K562 (cell line): ENCODE measurements around the gene NEU1. TPM values are rescaled to one million over a fixed set of nuclear protein-coding genes. Genes with fewer than 3 reads are reported as not detected.

Experiments
- BMI1 ChIP-seq: fragments of 150-350 bp; IDR thresholded peaks from 2 replicates; pipeline ENCODE4 v1.6.1; 2014; ENCODE audit warnings: low read length
- CEBPB ChIP-seq: fragments of 450-650 bp; IDR thresholded peaks from 2 replicates; pipeline ENCODE4 v1.6.1; 2016; ENCODE audit warnings: missing genetic modification characterization, missing compliant biosample characterization
- ETV1 ChIP-seq: fragments of 450-650 bp; conservative IDR thresholded peaks from 2 replicates; pipeline ENCODE4 v1.6.1; 2016; ENCODE audit warnings: missing genetic modification characterization, control low read depth, low read depth, missing compliant biosample characterization
- FOXJ2 ChIP-seq: fragments of 200-800 bp; sonication (Bioruptor generic); IDR thresholded peaks from 2 replicates; pipeline ENCODE4 v1.6.1; 2016; ENCODE audit warnings: missing genetic modification characterization, missing compliant biosample characterization
- GATAD2A ChIP-seq: fragments of 450-650 bp; IDR thresholded peaks from 2 replicates; pipeline ENCODE4 v1.6.1; 2017
- HOXB6 ChIP-seq: fragments of 250-450 bp; sonication (Bioruptor Pico); IDR thresholded peaks from 2 replicates; pipeline ENCODE4 v1.5.1; 2022; ENCODE audit warnings: mild to moderate bottlenecking, borderline replicate concordance
- HSF4 ChIP-seq: fragments of 250-450 bp; sonication (Bioruptor Pico); IDR thresholded peaks from 2 replicates; pipeline ENCODE4 v2.1.2; 2022; ENCODE audit warnings: mild to moderate bottlenecking, moderate library complexity, borderline replicate concordance
- KAT7 ChIP-seq: sonication (generic); formaldehyde crosslinking; IDR thresholded peaks from 2 replicates; pipeline ENCODE4 v1.8.0; 2022; ENCODE audit warnings: missing genetic modification reagents, mild to moderate bottlenecking, borderline replicate concordance
- MEIS2 ChIP-seq: fragments of 450-650 bp; IDR thresholded peaks from 2 replicates; pipeline ENCODE4 v1.6.1; 2014; ENCODE audit warnings: mild to moderate bottlenecking; ENCODE audit not compliant: partially characterized antibody
- MTF1 ChIP-seq: fragments of 250-450 bp; sonication (Bioruptor Pico); IDR thresholded peaks from 2 replicates; pipeline ENCODE4 v1.9.0; 2021; ENCODE audit warnings: moderate library complexity, mild to moderate bottlenecking, inconsistent platforms, borderline replicate concordance
- OTX1 ChIP-seq: fragments of 450-650 bp; formaldehyde crosslinking; IDR thresholded peaks from 2 replicates; pipeline ENCODE4 v1.4.0; 2022; ENCODE audit warnings: mild to moderate bottlenecking
- PCBP1 ChIP-seq: fragments of 200-400 bp; formaldehyde crosslinking; IDR thresholded peaks from 2 replicates; pipeline ENCODE4 v1.6.1; 2018; ENCODE audit warnings: mild to moderate bottlenecking, low read depth, low read length; ENCODE audit not compliant: poor library complexity, severe bottlenecking
- SAFB2 ChIP-seq: fragments of 200-400 bp; formaldehyde crosslinking; IDR thresholded peaks from 2 replicates; pipeline ENCODE4 v1.6.1; 2018; ENCODE audit warnings: borderline replicate concordance, low read length, low read depth, moderate library complexity; ENCODE audit not compliant: severe bottlenecking
- SETDB1 ChIP-seq: IDR thresholded peaks from one replicate; pipeline ENCODE4 v1.6.1; 2012; ENCODE audit warnings: low read length, control low read depth, inconsistent platforms
- SIRT6 ChIP-seq: IDR thresholded peaks from one replicate; pipeline ENCODE4 v1.6.1; 2012; ENCODE audit warnings: low read depth, mild to moderate bottlenecking, control low read depth, inconsistent platforms, low read length, moderate library complexity
- SP1 ChIP-seq: sonication (generic); formaldehyde crosslinking; IDR thresholded peaks from 2 replicates; pipeline ENCODE4 v1.8.1; 2022; ENCODE audit warnings: mild to moderate bottlenecking, missing genetic modification reagents
- SREBF1 ChIP-seq: fragments of 150-350 bp; IDR thresholded peaks from 2 replicates; pipeline ENCODE4 v1.6.1; 2014; ENCODE audit warnings: antibody characterized with exemption, low read depth, low read length, borderline replicate concordance
- SRSF1 ChIP-seq: fragments of 200-400 bp; formaldehyde crosslinking; IDR thresholded peaks from 2 replicates; pipeline ENCODE4 v1.6.1; 2017; ENCODE audit warnings: mild to moderate bottlenecking, low read depth, low read length, moderate library complexity
- ZBTB1 ChIP-seq: sonication (generic); formaldehyde crosslinking; IDR thresholded peaks from 2 replicates; pipeline ENCODE4 v1.8.1; 2023; ENCODE audit warnings: missing genetic modification reagents, low read depth, mild to moderate bottlenecking, borderline replicate concordance
- ZC3H4 ChIP-seq: sonication (generic); formaldehyde crosslinking; IDR thresholded peaks from 2 replicates; pipeline ENCODE4 v1.9.0; 2021; ENCODE audit warnings: missing genetic modification reagents, borderline replicate concordance
- ZNF140 ChIP-seq: fragments of 250-450 bp; sonication (Bioruptor Pico); IDR thresholded peaks from 2 replicates; pipeline ENCODE4 v1.8.0; 2021; ENCODE audit warnings: moderate library complexity, mild to moderate bottlenecking, inconsistent platforms
- ZNF354B ChIP-seq: fragments of 250-450 bp; sonication (Bioruptor Pico); IDR thresholded peaks from 2 replicates; pipeline ENCODE4 v1.4.0; 2020
- polyA plus RNA-seq, 8 experiments: library from polyadenylated mRNA; depleted of rRNA in 4 of 8; stranded (reverse) in 5 of 8; unstranded in 3 of 8; fragments of >200 nt; fragmentation: Nextera tagmentation in 2 of 8; fragmentation: Illumina TruSeq in 1 of 8; extraction: Ambion mirVana in 2 of 8; extraction: Trizol in 1 of 8; gene quantifications; 2 replicates each; pipeline versions ENCODE4 v1.2.1 to v1.2.3, GENCODE V29; 2011 to 2014; ENCODE audit warnings: inconsistent platforms in 1 of 8, missing spikeins in 1 of 8
- total RNA-seq, 7 experiments: library from RNA; depleted of rRNA in 6 of 7; stranded (reverse); fragments of >200 nt in 6 of 7; fragmentation: Illumina TruSeq in 2 of 7; extraction: Trizol in 2 of 7; gene quantifications; 2 replicates each; pipeline versions ENCODE4 v1.2.1 to v1.2.3, GENCODE V29; 2011 to 2021; ENCODE audit warnings: low replicate concordance in 1 of 7
- TF ChIP-seq, protein P1 (sequence below): fragments of 450-650 bp; formaldehyde crosslinking; IDR thresholded peaks from 2 replicates; pipeline ENCODE4 v1.4.0; 2020; ENCODE audit warnings: mild to moderate bottlenecking, mixed read lengths
- TF ChIP-seq, protein P2 (sequence below): fragments of 450-650 bp; IDR thresholded peaks from 2 replicates; pipeline ENCODE4 v1.6.1; 2016; ENCODE audit warnings: borderline replicate concordance
- TF ChIP-seq, protein P3 (sequence below): fragments of 450-650 bp; formaldehyde crosslinking; IDR thresholded peaks from 2 replicates; pipeline ENCODE4 v1.4.0; 2020; ENCODE audit warnings: mild to moderate bottlenecking

NEU1 gene
- total and polyA plus RNA-seq, 9 of the 15 experiments (the other 6 are each of a cell fraction or from before 2014, with no cell fraction given): 14.8 to 67.8 (median 51.0) TPM

DNA sequence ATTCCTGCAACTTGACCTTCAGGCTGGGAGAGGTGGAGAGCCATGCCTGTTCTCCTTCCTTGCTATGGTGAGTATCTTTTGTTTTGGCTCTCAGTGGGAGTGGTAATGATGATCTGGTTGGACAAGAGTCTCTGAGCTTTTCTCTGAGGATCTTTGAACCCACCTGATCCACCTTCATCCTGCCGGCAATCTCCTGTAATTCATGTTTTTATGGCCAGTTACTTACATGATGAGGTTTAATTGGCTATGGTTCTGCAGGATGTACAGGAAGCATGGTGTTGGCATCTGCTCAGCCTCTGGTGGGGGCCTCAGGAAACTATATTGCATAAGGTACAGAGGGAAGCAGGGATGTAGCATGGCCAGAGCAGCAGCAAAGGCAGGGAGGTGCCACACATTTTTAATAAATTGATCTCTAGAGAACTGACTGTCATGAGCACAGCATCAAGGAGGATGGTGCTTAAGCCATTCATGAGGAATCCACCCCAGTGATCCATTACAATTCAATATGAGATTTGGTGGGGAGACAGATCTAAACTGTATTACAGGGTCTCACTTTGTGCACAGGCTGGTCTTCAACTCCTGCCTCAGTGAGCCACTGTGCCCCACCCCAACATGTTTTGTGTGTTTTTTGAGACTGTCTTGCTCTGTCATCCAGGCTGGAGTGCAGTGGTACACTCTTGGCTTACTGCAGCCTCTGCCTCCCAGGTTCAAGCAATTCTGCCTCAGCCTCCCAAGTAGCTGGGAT lies 25.1 kb downstream of the NEU1 start (continued):
- no peak for TF ChIP-seq SAFB2
- no peak for TF ChIP-seq ZC3H4 (CRISPR knock-in tag)
- TF ChIP-seq PCBP1: no peak
- TF ChIP-seq ZNF140 (CRISPR knock-in tag): no peak
- TF ChIP-seq, protein P1, sequence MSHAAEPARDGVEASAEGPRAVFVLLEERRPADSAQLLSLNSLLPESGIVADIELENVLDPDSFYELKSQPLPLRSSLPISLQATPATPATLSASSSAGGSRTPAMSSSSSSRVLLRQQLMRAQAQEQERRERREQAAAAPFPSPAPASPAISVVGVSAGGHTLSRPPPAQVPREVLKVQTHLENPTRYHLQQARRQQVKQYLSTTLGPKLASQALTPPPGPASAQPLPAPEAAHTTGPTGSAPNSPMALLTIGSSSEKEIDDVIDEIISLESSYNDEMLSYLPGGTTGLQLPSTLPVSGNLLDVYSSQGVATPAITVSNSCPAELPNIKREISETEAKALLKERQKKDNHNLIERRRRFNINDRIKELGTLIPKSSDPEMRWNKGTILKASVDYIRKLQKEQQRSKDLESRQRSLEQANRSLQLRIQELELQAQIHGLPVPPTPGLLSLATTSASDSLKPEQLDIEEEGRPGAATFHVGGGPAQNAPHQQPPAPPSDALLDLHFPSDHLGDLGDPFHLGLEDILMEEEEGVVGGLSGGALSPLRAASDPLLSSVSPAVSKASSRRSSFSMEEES: no peak
- no peak for TF ChIP-seq ZNF354B
- no peak for TF ChIP-seq SETDB1
- TF ChIP-seq FOXJ2 (tag): no peak
- no peak for TF ChIP-seq SP1 (CRISPR knock-in tag)
- TF ChIP-seq SIRT6: no peak
- no peak for TF ChIP-seq HOXB6
- no peak for TF ChIP-seq BMI1
- TF ChIP-seq, protein P2, sequence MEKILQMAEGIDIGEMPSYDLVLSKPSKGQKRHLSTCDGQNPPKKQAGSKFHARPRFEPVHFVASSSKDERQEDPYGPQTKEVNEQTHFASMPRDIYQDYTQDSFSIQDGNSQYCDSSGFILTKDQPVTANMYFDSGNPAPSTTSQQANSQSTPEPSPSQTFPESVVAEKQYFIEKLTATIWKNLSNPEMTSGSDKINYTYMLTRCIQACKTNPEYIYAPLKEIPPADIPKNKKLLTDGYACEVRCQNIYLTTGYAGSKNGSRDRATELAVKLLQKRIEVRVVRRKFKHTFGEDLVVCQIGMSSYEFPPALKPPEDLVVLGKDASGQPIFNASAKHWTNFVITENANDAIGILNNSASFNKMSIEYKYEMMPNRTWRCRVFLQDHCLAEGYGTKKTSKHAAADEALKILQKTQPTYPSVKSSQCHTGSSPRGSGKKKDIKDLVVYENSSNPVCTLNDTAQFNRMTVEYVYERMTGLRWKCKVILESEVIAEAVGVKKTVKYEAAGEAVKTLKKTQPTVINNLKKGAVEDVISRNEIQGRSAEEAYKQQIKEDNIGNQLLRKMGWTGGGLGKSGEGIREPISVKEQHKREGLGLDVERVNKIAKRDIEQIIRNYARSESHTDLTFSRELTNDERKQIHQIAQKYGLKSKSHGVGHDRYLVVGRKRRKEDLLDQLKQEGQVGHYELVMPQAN: no peak
- TF ChIP-seq MTF1: no peak
- TF ChIP-seq SRSF1: no peak
- TF ChIP-seq CEBPB (tag): 0 out of 2 replicates have a peak, but pooled peaks have one; percentile 32
- TF ChIP-seq OTX1 (CRISPR knock-in tag): no peak
- TF ChIP-seq SREBF1: no peak
- TF ChIP-seq GATAD2A: no peak
- TF ChIP-seq, protein P3, sequence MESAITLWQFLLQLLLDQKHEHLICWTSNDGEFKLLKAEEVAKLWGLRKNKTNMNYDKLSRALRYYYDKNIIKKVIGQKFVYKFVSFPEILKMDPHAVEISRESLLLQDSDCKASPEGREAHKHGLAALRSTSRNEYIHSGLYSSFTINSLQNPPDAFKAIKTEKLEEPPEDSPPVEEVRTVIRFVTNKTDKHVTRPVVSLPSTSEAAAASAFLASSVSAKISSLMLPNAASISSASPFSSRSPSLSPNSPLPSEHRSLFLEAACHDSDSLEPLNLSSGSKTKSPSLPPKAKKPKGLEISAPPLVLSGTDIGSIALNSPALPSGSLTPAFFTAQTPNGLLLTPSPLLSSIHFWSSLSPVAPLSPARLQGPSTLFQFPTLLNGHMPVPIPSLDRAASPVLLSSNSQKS (CRISPR knock-in tag): no peak
- no peak for TF ChIP-seq ETV1
- TF ChIP-seq ZBTB1 (CRISPR knock-in tag): peak; percentile 63; the same call in 1 of the 2 replicates
- no peak for TF ChIP-seq MEIS2
- peak; percentile 81; the same call in 1 of the 2 replicates for TF ChIP-seq KAT7 (CRISPR knock-in tag)
- no peak for TF ChIP-seq HSF4
